Esophagus muscularis mucosa (tissue), 3 donors: ENCODE data around the gene MAPK8IP3.

Experiments
- POLR2A ChIP-seq: fragments of 450-650 bp; IDR thresholded peaks from one replicate; pipeline ENCODE4 v1.6.1; 2017; ENCODE audit warnings: antibody characterized with exemption, moderate library complexity, mild to moderate bottlenecking, low read depth
- TF ChIP-seq, protein P1 (sequence below), 3 experiments: fragments of 200-600 bp in 2 of 3; fragments of 450-650 bp in 1 of 3; sonication (generic) in 2 of 3; IDR thresholded peaks; one replicate each; pipeline ENCODE4 v1.5.1; 2017 to 2019; ENCODE audit warnings: antibody characterized with exemption in 3 of 3, mild to moderate bottlenecking in 2 of 3, moderate library complexity in 1 of 3

DNA sequence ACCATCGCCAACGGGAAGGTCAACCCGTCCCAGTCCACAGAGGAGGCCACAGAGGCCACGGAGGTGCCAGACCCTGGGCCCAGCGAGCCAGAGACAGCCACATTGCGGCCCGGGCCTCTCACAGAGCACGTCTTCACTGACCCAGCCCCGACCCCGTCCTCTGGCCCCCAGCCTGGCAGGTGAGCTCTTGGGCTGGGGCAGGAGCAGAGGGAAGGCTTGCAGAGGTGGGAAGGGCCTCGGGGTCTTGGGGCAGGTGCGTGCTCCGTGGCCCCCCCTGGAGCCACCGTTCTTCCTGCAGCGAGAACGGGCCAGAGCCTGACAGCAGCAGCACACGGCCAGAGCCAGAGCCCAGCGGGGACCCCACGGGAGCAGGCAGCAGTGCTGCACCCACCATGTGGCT is 60.2 kb downstream of the MAPK8IP3 start:
- TF ChIP-seq, protein P1, sequence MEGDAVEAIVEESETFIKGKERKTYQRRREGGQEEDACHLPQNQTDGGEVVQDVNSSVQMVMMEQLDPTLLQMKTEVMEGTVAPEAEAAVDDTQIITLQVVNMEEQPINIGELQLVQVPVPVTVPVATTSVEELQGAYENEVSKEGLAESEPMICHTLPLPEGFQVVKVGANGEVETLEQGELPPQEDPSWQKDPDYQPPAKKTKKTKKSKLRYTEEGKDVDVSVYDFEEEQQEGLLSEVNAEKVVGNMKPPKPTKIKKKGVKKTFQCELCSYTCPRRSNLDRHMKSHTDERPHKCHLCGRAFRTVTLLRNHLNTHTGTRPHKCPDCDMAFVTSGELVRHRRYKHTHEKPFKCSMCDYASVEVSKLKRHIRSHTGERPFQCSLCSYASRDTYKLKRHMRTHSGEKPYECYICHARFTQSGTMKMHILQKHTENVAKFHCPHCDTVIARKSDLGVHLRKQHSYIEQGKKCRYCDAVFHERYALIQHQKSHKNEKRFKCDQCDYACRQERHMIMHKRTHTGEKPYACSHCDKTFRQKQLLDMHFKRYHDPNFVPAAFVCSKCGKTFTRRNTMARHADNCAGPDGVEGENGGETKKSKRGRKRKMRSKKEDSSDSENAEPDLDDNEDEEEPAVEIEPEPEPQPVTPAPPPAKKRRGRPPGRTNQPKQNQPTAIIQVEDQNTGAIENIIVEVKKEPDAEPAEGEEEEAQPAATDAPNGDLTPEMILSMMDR (IDR thresholded peaks at IDR 0.05): no peak
- TF ChIP-seq POLR2A: no peak
